HCT116 (cell line): Measurements from ENCODE around the gene PNPLA2. TPM values are rescaled to one million over a fixed set of nuclear protein-coding genes. Genes with fewer than 3 reads are reported as not detected.
A peak's percentile ranks its signal among the peaks of the same experiment; 100 is the strongest.

Experiments
- ATAC-seq: fragments of 200-7000 bp; cut with Tn5 transposase; 2 replicates; pipeline ENCODE4 v1.9.1; 2020; ENCODE audit warnings: mild to moderate bottlenecking, moderate library complexity
- BruUV-seq: library from RNA; stranded (reverse); fragments of 400-500 nt; replicated peaks from 2 replicates; lab custom pipeline; 2021; lab: Mats Ljungman, UMichigan
- CTCF ChIA-PET: fragments of 300-600 bp; sonication (Branson Sonifier 250); formaldehyde crosslinking; loops from one replicate; lab custom pipeline; 2021; ENCODE audit warnings: antibody characterized with exemption; lab: Charles Lee
- POLR2A ChIA-PET: fragments of 300-600, 350-600 bp; sonication (Branson Sonifier 250); formaldehyde crosslinking; loops from one replicate; lab custom pipeline; 2021; ENCODE audit warnings: antibody characterized with exemption; lab: Charles Lee
- RAD21 ChIA-PET, 2 experiments: fragments of 300-600 bp; sonication (Branson Sonifier 250); formaldehyde crosslinking; loops; one replicate each; lab custom pipeline; 2023; ENCODE audit warnings: low total read pairs in 2 of 2; ENCODE audit not compliant: uncharacterized antibody in 2 of 2, unreplicated experiment in 2 of 2, low non-redundant PET in 1 of 2; lab: Charles Lee
- DNase-seq: peaks from one replicate; pipeline ENCODE4 v3.0.0-alpha.2; 2010; ENCODE audit warnings: low read depth, low spot score
- H2AFZ ChIP-seq: fragments of 200-600 bp; shearing (Covaris generic), sonication (generic); 2 replicates; pipeline ENCODE4 v1.6.1; 2017; ENCODE audit warnings: low read depth, mixed run types, mixed read lengths, antibody characterized with exemption, low read length; ENCODE audit not compliant: poor library complexity, severe bottlenecking
- H3K27ac ChIP-seq: 2 replicates; pipeline ENCODE4 v1.5.1; 2012; ENCODE audit warnings: low read depth, low read length
- H3K27me3 ChIP-seq: fragments of 200-600 bp; sonication (generic); 2 replicates; pipeline ENCODE4 v1.6.1; 2016; ENCODE audit warnings: mixed run types, low read length, mixed read lengths; ENCODE audit not compliant: insufficient read depth
- H3K36me3 ChIP-seq, 2 experiments: fragments of 200-500 bp in 1 of 2; fragments of 200-600 bp in 1 of 2; sonication (Bioruptor generic) in 1 of 2; sonication (generic) in 1 of 2; 2 replicates each; pipeline versions ENCODE4 v1.5.1 to v1.6.1; 2014 to 2016; ENCODE audit warnings: low read length in 2 of 2, inconsistent platforms in 1 of 2, mixed read lengths in 1 of 2, mixed run types in 1 of 2; ENCODE audit not compliant: insufficient read depth in 2 of 2, control insufficient read depth in 1 of 2
- H3K4me1 ChIP-seq, 2 experiments: fragments of 200-600 bp in 1 of 2; sonication (generic) in 1 of 2; 2 replicates each; pipeline versions ENCODE4 v1.5.1 to v1.6.1; 2012 to 2017; ENCODE audit warnings: low read length in 2 of 2, inconsistent platforms in 1 of 2, mild to moderate bottlenecking in 1 of 2, mixed read lengths in 1 of 2, mixed run types in 1 of 2, moderate library complexity in 1 of 2; ENCODE audit not compliant: insufficient read depth in 2 of 2, control insufficient read depth in 1 of 2
- H3K4me2 ChIP-seq: fragments of 200-600 bp; sonication (generic); 2 replicates; pipeline ENCODE4 v1.6.1; 2017; ENCODE audit warnings: mixed run types, low read length, mixed read lengths
- H3K4me3 ChIP-seq, 2 experiments: fragments of 200-600 bp in 1 of 2; sonication (generic) in 1 of 2; replicated peaks in 1 of 2; 2 replicates each; pipeline ENCODE4 v1.5.1; 2011 to 2016; ENCODE audit warnings: low read length in 2 of 2, control low read depth in 1 of 2, low read depth in 1 of 2, mild to moderate bottlenecking in 1 of 2, mixed read lengths in 1 of 2, mixed run types in 1 of 2
- H3K79me2 ChIP-seq: fragments of 200-600 bp; sonication (generic); 2 replicates; pipeline ENCODE4 v1.6.1; 2017; ENCODE audit warnings: mild to moderate bottlenecking, mixed run types, low read length, moderate library complexity, mixed read lengths; ENCODE audit not compliant: insufficient read depth
- H3K9ac ChIP-seq: fragments of 200-600 bp; sonication (generic); 2 replicates; pipeline ENCODE4 v1.6.1; 2016; ENCODE audit warnings: low read length, mixed read lengths
- H3K9me2 ChIP-seq: fragments of 200-600 bp; sonication (generic), shearing (Covaris generic); 2 replicates; pipeline ENCODE4 v1.6.1; 2017; ENCODE audit warnings: mixed run types, mild to moderate bottlenecking, moderate library complexity; ENCODE audit not compliant: insufficient read depth
- H3K9me3 ChIP-seq, 2 experiments: fragments of 200-500 bp in 1 of 2; fragments of 200-600 bp in 1 of 2; sonication (Bioruptor generic) in 1 of 2; sonication (generic) in 1 of 2; 2 replicates each; pipeline ENCODE4 v1.6.1; 2014 to 2017; ENCODE audit warnings: low read length in 2 of 2, mixed read lengths in 2 of 2, inconsistent platforms in 1 of 2, low read depth in 1 of 2, mild to moderate bottlenecking in 1 of 2, mixed run types in 1 of 2, moderate library complexity in 1 of 2; ENCODE audit not compliant: control insufficient read depth in 1 of 2, insufficient read depth in 1 of 2
- H4K20me1 ChIP-seq: fragments of 200-600 bp; sonication (generic), shearing (Covaris generic); 2 replicates; pipeline ENCODE4 v1.6.1; 2017; ENCODE audit warnings: mixed run types, mild to moderate bottlenecking, moderate library complexity; ENCODE audit not compliant: insufficient read depth
- EGR1 ChIP-seq: IDR thresholded peaks from 2 replicates; pipeline ENCODE4 v1.6.1; 2012; ENCODE audit warnings: low read depth
- ELF1 ChIP-seq: IDR thresholded peaks from 2 replicates; pipeline ENCODE4 v1.6.1; 2012; ENCODE audit warnings: low read depth, borderline replicate concordance
- FOSL1 ChIP-seq: IDR thresholded peaks from 2 replicates; pipeline ENCODE4 v1.6.1; 2012; ENCODE audit warnings: low read depth
- JUND ChIP-seq: IDR thresholded peaks from 2 replicates; pipeline ENCODE4 v1.6.1; 2012
- POLR2A ChIP-seq: IDR thresholded peaks from 2 replicates; pipeline ENCODE4 v1.7.0; 2011; ENCODE audit warnings: borderline replicate concordance; ENCODE audit not compliant: insufficient read depth, insufficient read length; ENCODE audit errors: extremely low read depth
- POLR2AphosphoS5 ChIP-seq: IDR thresholded peaks from 2 replicates; pipeline ENCODE4 v1.6.1; 2011; ENCODE audit warnings: mild to moderate bottlenecking, low read depth, low read length, moderate library complexity
- RAD21 ChIP-seq: IDR thresholded peaks from 2 replicates; pipeline ENCODE4 v1.6.1; 2012; ENCODE audit warnings: low read depth, mild to moderate bottlenecking
- SIN3A ChIP-seq: IDR thresholded peaks from 2 replicates; pipeline ENCODE4 v1.6.1; 2012; ENCODE audit warnings: low read depth
- SRF ChIP-seq: IDR thresholded peaks from 2 replicates; pipeline ENCODE4 v1.6.1; 2012; ENCODE audit warnings: low read depth
- TCF7L2 ChIP-seq: IDR thresholded peaks from 2 replicates; pipeline ENCODE4 v1.7.0; 2011; ENCODE audit warnings: borderline replicate concordance, inconsistent platforms; ENCODE audit not compliant: insufficient read depth, insufficient read length; ENCODE audit errors: extremely low read depth
- ZFX ChIP-seq: fragments of 450-650 bp; IDR thresholded peaks from 2 replicates; pipeline ENCODE4 v1.6.1; 2017
- intact Hi-C: fragments of 100-400 bp; cut with micrococcal nuclease; formaldehyde crosslinking; loops from 2 replicates; pipeline ENCODE4 v1.10.0; 2022
- total RNA-seq: library from RNA; stranded (reverse); gene quantifications from one replicate; pipeline ENCODE4 v1.2.1, GENCODE V29; 2021; ENCODE audit not compliant: unreplicated experiment
- TF ChIP-seq, protein P1 (sequence below), 3 experiments: fragments of 200-600 bp in 1 of 3; sonication (generic) in 1 of 3; IDR thresholded peaks in 2 of 3; conservative IDR thresholded peaks in 1 of 3; 2 replicates each; pipeline ENCODE4 v1.5.1; 2012 to 2017; ENCODE audit warnings: low read depth in 2 of 3, low read length in 2 of 3, antibody characterized with exemption in 1 of 3, borderline replicate concordance in 1 of 3, control low read depth in 1 of 3, mild to moderate bottlenecking in 1 of 3, mixed read lengths in 1 of 3, mixed run types in 1 of 3, moderate library complexity in 1 of 3; ENCODE audit not compliant: insufficient read depth in 1 of 3
- TF ChIP-seq, protein P2 (sequence below): IDR thresholded peaks from 2 replicates; pipeline ENCODE4 v1.6.1; 2012
- TF ChIP-seq, protein P3 (sequence below): IDR thresholded peaks from 2 replicates; pipeline ENCODE4 v1.6.1; 2012; ENCODE audit warnings: low read depth

The PNPLA2 gene
- total RNA-seq, 1 experiment from 2014 or later, result 124 TPM

DNA sequence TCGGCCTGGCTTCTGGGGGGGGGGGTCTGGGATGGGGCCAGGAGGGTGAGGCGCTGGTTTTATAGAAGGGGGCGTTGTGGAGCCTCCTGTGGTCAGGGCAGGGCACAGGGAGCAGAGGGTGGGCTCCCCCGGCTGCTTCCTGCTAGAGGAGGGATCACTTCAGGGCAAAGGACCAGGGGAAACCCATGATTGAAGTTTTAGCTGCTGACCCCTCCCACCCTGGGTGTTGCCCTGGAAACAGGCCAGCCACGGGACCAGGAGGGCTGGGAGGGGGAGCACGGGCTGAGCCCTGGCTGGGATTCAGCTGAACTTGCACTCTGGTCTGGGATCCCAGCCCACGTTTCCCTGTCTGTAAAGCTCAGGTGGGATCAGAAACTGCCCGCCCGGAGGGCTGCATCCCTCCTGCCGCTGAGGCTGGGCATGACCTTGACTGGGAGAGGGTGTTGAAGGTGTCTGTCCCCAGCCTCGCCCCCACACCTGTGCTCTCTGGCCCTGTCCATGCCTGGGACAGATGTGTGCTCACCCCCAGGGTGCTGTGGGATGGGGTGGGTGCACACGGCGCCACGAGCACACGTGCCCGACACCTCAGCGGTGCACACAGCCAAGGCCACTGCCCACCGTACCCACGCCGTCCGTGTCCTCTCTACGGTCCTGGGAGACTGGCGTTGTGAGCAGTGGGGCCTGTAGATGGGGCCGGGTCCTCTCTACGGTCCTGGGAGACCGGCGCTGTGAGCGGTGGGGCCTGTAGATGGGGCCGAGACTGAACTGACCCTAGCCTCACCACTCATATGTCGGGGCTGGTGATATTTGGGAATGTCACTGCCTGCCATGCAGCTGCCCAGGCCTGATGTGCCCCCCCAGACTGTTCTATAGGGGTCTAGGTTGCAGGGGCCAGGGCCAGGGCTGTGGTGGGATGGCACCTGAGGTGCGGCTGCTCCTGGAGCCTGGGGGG lies 26.3 kb downstream of the PNPLA2 start:
- no peak for DNase-seq
- intact Hi-C loops, result loop anchor here (5.0 kb wide), 1 partner anchor 38 kb away; the partner anchor contains the start of genes PIDD1 and RPLP2
- Histone ChIP-seq H3K9me3 (no peaks in the 10 kb centered on the region), H2AFZ (no peak overlapping the region), H3K4me2 (peak overlapping the region; percentile 92), H4K20me1 (peaks cover 12% of the 10 kb centered on the region; the same call in 1 of the 2 replicates), H3K79me2 (peaks cover 40% of the 10 kb centered on the region), H3K27ac (peak overlapping the region; percentile 97), H3K4me1 (peaks cover 26 to 53% of the 10 kb centered on the region in 2 experiments), H3K36me3 (peaks cover 0 to 12% of the 10 kb centered on the region in 2 experiments; a peak in 3 of 4 replicates), H3K27me3 (no peaks in the 10 kb centered on the region), H3K9me2 (no peaks in the 10 kb centered on the region), H3K4me3 (peak overlapping the region; percentile 66 to 98), H3K9ac (peak overlapping the region; percentile 99)
- TF ChIP-seq ZFX (no peak), POLR2A (no peak), FOSL1 (no peak), SRF (no peak), ELF1 (no peak), EGR1 (no peak), TCF7L2 (no peak), POLR2AphosphoS5 (no peak), RAD21 (no peak), JUND (no peak), SIN3A (no peak)
- TF ChIP-seq, protein P1, sequence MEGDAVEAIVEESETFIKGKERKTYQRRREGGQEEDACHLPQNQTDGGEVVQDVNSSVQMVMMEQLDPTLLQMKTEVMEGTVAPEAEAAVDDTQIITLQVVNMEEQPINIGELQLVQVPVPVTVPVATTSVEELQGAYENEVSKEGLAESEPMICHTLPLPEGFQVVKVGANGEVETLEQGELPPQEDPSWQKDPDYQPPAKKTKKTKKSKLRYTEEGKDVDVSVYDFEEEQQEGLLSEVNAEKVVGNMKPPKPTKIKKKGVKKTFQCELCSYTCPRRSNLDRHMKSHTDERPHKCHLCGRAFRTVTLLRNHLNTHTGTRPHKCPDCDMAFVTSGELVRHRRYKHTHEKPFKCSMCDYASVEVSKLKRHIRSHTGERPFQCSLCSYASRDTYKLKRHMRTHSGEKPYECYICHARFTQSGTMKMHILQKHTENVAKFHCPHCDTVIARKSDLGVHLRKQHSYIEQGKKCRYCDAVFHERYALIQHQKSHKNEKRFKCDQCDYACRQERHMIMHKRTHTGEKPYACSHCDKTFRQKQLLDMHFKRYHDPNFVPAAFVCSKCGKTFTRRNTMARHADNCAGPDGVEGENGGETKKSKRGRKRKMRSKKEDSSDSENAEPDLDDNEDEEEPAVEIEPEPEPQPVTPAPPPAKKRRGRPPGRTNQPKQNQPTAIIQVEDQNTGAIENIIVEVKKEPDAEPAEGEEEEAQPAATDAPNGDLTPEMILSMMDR (IDR thresholded peaks at IDR 0.05 in 2 of 3, conservative IDR thresholded peaks at IDR 0.05 in 1 of 3; ENCODE audit: borderline replicate concordance in 1 of 3, insufficient read depth in 1 of 3, low read depth in 2 of 3, low read length in 2 of 3), result no peak
- TF ChIP-seq, protein P2, sequence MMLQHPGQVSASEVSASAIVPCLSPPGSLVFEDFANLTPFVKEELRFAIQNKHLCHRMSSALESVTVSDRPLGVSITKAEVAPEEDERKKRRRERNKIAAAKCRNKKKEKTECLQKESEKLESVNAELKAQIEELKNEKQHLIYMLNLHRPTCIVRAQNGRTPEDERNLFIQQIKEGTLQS, result no peak
- TF ChIP-seq, protein P3, sequence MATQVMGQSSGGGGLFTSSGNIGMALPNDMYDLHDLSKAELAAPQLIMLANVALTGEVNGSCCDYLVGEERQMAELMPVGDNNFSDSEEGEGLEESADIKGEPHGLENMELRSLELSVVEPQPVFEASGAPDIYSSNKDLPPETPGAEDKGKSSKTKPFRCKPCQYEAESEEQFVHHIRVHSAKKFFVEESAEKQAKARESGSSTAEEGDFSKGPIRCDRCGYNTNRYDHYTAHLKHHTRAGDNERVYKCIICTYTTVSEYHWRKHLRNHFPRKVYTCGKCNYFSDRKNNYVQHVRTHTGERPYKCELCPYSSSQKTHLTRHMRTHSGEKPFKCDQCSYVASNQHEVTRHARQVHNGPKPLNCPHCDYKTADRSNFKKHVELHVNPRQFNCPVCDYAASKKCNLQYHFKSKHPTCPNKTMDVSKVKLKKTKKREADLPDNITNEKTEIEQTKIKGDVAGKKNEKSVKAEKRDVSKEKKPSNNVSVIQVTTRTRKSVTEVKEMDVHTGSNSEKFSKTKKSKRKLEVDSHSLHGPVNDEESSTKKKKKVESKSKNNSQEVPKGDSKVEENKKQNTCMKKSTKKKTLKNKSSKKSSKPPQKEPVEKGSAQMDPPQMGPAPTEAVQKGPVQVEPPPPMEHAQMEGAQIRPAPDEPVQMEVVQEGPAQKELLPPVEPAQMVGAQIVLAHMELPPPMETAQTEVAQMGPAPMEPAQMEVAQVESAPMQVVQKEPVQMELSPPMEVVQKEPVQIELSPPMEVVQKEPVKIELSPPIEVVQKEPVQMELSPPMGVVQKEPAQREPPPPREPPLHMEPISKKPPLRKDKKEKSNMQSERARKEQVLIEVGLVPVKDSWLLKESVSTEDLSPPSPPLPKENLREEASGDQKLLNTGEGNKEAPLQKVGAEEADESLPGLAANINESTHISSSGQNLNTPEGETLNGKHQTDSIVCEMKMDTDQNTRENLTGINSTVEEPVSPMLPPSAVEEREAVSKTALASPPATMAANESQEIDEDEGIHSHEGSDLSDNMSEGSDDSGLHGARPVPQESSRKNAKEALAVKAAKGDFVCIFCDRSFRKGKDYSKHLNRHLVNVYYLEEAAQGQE, result no peak
- ChIA-PET RAD21 (no interaction called here), CTCF (interaction anchor here (1.0 kb wide), 2 partner anchors 26 to 206 kb away, joined by 3 read pairs; partner anchors contain the start of gene PNPLA2), POLR2A (interaction anchor here (0.6 to 2.5 kb wide), 3 partner anchors 10 to 26 kb away, joined by 3 to 14 read pairs (median 11); partner anchors contain the start of gene PNPLA2)
- no TSS peak for BruUV-seq
- ATAC-seq, result peak; percentile 1
